ENCODE data around the gene BAZ1B.
"Not testable (repeated sequence)": the region's sequence is repeated elsewhere in the genome, so short reads cannot be mapped to it uniquely, and the experiment has no call there.

The BAZ1B gene

DNA sequence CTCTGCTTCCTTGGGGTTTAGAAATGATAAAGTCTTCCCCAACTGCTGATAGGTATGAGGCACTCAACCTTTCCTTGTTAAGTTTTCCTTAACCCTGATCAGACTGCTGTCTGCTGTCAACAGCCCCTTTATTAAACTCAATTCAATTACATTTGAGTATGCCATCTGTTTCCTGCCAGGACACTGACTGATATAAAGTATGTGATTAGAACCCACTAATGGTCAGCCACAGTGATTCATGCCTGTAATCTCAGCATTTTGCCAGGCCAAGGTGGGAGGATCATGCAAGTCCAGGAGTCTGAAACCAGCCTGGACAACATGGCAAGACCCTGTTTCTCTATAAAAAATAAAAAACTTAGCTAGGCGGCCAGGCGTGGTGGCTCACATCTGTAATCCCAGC, 18.1 kb downstream of the BAZ1B start:
- no peak for DNase-seq

DNA sequence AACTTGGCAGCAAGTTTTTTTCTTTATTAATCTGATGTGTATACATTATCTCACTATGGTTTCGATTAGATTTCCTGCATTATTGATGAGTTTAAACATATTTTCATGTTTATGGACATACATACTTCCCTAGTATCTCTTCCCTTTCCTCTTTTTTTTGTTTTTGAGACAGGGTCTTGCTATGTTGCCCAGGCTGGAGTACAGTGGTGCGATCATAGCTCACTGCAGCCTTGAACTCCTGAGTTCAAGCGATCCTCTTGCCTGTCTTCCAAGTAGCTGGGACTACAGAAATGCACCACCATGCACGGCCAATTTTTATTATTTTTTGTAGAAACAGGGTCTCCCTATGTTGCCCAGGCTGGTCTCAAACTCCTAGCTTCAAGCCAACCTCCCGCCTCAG, 18.9 kb downstream of the BAZ1B start:
- DNase-seq = no peak

DNA sequence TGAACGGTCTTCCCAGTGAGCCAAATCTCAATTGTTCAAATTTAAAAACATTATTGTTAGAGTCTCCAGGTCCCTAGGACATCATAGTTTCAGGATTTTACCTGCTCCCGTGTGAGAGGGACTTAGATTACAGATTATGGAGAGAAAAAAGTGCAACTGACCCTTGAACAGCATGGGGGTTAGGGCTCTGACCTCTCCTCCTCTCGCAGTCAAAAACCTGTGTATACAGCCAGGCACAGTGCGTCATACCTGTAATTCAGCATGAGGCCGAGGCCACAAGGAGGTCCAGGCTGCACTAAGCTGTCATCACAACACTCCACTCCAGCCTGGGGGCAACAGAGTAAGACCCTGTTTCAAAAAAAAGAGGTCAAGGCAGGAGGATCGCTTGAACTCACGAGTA, 25.5 kb downstream of the BAZ1B start:
- no peak for DNase-seq

DNA sequence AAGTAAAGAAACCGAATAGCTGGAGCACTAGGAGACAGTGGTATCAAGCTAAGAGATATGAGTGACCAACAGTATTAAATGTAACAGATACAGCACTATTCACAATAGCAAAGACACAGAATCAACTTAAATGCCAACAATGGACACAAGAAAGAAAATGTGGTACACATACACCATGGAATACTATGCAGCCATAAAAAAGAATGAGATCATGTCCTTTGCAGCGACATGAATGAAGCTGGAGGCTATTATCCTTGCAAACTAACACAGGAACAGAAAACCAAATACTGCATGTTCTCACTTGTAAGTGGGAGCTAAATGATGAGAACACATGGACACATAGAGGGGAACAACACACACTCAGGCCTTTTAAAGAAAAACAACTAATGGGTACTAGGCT, 26.6 kb downstream of the BAZ1B start:
- DNase-seq = not testable (repeated sequence)

DNA sequence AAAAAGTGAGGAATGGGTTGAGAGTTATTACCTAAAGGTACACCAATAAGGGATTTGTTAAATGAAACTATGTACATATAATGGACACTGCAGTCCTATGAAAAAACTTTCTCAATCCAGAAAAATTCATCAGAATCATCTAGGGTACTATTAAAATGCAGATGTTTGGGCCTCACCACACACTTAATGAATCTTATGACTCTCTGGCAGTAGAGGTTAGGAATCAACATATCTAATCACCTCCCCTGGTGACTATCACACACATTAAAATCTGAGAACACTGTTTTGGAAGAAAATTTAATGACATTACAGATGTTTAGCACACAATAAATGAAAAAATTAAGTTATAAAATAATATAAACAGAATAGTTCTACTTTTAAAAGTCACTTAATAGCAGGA, 32.1 kb downstream of the BAZ1B start:
- no peak for DNase-seq

DNA sequence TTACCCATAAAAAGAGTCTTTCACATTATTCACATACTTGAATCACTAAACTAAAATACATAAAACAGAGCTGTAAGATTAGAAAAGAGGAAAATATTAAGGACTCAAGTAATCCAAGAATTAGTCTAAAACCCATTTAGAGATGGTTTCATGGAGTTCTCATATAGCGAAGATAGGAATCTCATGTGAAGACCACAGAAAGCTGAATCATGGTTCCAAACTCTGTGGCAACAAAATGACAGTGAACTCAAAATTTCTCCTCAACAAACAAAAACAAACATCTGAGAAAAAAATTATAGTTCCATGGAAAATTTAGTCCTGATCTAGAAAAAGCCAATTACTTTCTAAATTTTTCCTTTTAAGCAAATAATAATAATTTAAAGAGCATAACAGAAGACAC, 34.6 kb downstream of the BAZ1B start:
- DNase-seq = no peak

DNA sequence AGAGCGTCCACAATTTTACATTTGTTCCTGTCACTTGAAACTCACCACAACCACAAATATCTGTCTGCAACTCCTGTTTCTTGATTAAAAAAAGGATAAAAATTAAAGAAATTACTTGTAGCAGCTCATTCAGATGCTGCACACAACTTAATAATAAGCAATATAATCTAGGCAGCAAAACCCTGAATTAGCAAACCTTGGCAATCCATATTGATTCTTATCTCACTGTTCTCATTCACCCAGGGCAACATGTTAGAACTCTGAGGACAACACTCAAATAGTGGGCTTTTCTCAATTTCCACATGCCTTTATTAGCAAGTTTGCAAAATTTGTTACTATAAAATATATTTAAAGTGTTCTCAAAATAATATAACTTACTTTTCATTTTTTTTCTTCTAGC, 38.9 kb downstream of the BAZ1B start:
- no peak for DNase-seq

DNA sequence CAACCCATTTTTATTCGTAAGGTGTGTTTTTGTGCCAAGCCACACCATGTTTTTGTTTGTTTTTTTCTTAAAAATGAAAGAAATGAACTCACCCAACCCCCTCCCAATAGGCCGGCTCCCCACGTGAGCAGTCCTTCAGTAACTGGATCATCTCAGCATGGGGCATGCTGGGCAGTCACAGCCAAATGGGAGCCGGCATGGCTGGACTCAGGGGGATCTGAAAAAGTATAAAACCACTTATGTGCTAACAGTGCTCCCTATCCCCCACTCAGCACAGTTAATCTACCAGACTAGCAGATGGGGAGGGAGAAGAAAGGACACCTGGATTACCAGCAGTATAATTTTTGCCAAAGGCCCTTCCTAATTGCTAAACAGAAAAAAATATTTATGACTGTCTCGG, 39.3 kb downstream of the BAZ1B start:
- DNase-seq = no peak

DNA sequence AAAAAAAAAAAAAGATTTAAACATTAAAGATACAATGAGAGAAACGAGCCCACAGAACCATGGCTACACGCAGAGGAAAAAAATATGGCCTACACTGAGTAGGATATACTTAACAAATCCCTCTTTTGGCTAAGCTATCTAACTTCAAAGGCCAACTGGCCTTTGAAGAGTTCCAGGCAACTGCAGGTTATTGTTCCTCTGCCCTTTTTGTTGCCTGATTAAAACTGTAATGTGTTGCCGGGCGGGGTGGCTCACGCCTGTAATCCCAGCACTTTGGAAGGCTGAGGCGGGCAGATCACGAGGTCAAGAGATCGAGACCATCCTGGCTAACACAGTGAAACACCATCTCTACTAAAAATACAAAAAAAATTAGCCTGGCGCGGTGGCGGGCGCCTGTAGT, 40.6 kb downstream of the BAZ1B start:
- DNase-seq = not testable (repeated sequence)

DNA sequence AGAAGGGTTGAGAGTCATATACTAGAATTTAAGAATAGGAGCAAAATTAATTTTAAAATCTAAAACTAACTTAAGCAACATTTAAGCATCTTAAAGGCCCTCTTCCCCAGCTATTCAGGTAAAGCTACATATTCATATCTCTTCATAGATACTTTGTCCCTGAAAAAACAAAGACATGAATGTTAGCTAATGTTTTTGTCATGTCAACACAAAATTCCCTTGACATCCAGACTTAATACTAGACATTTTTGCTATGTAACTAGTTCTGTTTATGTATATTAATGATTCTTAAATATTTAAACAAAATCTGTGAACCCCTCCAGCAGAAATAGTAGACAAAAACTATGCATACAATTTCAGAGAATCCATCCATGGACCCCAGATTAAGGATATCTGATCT, 43.5 kb downstream of the BAZ1B start:
- DNase-seq = no peak

DNA sequence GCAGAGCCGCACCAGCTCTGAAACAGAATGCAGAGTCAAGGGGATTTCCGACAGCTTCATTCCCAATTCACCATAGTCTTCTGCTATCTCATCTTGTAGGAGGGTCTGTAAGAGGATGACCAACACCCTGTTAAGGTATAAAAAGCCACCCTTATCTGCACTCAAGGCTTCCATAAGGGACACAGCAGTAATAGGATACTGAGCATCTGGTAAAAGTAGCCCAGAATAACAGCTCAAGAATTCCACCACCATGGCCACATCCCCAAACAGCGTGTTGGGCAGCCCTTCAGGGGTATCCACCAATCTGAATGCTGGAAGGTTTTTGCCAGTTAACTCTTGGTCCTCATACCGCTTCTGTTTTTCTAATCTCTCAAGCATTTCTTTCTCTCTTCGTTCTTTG, 44.7 kb downstream of the BAZ1B start:
- DNase-seq = no peak

DNA sequence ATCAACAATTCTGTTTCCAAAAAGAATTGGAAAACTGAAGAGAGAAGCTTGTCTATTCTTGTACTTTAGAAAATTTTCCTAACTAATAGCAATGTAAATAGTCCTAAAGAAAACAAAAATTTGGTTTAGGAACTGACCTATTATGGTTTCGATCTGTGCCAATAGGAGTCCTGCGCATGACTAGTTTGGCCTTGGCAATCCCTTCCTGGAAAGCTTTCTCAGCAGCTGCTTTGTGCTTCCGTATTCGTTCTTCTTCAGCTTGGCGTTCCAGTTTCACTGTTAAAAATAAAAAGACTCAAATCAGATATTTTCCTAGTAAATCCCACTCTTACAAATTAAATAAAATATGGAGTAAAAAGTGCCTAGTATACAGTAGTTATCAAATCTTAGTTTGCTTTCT, 51.9 kb downstream of the BAZ1B start:
- no peak for DNase-seq

DNA sequence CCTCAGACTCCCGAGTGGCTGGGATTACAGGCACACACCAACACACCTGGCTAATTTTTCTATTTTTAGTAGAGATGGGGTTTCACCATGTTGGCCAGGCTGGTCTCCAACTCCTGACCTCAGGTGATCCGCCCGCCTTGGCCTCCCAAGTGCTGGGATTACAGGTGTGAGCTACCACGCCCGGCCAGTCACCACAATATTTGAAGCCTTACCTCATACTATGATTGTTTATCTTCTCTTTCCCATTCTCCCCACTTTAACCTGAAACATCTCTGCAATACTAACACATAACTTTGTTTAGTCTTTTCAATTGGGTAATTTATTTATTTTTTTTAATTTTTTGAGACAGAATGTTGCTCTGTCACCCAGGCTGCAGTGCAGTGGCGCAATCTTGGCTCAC, 55.0 kb downstream of the BAZ1B start:
- DNase-seq = not testable (repeated sequence)

DNA sequence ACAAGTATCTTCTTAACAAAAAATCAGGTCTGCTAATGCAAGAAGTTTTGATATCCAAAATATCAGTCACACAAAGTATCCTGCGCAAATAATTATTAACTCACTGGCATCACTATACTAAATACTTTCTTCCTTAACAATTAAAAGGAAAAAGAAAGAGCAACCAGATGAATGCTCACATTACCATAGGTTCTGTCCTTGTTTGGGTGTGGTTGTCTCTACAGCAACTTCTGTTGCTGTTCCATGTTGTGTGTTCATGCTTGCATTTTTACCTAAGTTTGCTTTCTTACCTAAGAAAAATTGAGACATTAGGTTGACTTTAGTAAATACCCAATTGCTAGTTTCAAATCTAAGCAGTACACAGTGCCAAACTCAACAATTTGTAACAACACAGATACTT, 56.0 kb downstream of the BAZ1B start:
- DNase-seq = no peak

DNA sequence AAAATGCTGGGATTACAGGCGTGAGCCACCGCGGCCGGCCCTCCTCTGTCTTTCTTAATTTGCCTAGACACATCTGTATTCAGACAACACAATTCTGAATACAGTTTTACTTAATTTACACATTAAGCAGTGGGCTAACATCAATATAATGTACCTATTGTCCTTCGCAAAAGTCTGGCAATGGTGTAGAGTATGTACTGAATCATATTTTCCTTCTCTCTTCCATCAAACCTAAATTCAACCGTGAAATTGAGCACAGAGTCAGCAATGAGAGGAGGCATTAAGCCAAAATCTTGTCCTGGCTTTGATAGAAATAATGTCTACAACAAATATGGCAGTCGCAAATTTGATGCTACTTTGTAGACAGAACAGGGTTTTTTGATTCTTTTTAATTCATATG, 58.1 kb downstream of the BAZ1B start:
- DNase-seq = no peak

DNA sequence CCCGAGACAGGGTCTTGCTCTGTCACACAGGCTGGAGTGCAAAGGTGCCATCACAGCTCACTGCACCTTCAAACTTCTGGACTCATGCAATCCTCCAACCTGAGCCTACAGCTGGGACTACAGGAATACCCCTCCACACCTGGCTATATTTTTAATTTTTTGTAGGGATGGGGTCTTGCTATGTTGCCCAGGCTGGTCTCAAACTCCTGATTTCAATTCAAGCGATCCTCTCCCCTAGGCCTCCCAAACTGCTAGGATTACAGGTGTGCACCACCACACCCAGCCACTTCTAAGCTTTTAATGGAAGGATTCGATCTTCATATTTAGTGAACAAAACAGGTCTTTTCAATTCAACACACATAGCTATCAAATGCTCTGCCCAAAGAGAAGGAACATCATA, 58.8 kb downstream of the BAZ1B start:
- DNase-seq = no peak

DNA sequence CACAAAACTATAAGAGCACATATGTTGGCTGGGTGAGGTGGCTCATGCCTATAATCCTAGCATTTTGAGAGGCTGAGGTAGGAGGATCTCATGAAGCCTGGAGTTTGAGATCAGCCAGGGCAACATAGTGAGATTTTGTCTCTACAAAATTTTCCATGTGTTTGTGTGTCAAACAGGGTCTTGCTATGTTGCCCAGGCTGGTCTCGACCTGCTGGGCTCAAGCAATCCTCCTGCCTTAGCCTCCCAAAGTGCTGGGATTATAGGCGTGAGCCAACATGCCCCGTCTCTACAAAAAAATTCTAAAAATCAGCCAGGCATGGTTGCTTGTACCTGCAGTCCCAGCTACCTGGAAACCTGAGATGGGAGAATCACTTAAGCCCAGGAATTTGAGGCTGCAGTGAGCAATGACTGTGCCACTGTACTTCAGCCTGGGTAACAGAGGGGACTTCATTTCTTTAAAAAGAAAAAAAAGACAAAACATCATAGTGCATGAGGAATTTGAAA, 60.3 kb downstream of the BAZ1B start:
- DNase-seq = no peak

DNA sequence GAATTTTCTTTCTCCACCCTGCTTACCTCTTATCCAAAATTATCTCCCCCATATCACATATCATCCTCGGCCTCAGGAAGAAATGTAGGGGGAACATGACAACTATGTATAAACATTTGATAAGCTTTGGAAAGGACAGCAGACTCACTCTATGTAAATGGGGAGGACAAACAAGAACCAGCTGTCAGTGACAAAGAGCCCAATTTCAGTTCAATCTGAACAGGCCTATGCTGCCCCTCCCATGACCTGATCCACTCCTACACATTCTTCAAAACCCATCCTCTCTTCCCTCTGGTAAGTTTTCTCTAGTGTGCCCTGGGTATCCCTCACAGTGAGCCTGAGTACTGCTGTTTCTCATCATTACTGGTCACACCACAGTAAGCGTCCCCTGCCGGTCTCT, 67.7 kb downstream of the BAZ1B start:
- DNase-seq = no peak

DNA sequence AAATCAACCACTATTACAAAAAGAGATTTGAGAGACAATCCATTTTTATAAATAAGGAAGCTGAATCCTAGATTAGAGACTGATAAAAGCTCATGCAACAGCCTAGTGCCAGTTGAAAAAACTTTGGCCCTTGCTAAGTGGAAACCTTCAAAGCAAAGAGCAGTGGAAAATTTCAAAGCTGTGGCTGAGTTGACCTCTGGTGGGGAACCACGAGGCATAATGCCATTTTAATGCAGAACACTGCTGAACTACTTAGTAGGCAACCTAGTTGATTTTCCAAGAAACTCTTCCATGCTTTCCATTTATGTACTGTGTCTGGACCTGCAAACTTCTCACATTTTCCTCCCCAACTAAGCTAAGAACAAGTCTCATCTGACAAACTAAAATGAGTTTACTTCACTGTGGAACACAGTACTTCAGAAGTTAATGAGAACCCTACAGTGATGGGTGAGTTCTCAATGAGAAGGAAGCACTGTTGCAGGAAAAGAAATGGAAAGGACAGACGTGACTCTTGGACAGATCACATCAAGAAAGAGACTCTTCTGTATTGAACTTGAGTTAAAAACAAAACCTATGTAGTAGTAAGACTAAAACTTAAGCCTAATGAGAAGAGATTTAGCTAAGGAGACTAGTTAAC, 69.0 kb downstream of the BAZ1B start:
- no peak for DNase-seq

DNA sequence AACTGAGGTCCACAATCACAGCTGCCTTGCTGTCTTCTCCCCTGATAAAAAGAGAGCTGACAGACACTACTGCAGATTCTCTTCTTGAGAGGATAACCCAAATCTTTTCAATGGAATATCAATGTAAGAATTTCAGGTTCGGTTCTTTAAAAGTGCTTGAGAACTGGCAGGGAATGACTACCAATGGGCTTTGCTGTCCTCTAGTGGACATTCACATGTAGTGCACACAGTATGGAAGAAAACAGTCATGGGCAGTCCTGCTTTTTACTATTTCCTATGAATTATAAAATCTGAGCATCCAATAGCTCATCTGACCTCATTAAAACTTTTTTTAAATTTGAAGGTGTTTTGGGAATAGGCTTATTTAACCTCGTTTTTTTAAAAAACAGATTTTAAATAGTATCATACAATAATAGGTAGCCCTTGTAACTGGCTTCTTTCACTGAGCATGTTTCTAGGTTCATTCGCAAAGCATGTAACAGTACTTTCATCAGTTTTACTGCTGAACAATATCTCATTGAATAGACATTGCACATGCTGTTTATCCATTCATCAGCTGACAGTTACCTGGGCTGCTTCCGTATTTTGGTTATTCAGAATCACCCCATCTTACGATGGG, 70.2 kb downstream of the BAZ1B start:
- peak; percentile 41 for DNase-seq

DNA sequence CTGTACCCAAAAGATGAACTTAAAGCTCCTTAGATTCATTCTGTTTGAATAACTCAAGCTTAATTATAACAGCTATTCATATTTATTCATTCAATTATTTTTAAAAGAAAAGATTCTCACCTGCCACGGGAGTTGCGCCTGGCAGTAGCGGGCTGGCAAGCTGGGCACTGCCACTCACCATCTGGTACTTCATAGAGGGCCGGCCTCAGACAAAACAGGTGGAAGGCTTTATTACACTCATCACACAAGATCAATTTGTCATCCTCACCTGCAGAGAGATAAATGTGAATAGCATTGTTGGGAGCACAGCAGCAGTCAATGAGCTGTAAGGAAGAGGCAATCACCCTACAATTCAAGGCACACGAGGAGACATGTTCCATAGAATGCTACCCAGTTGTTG, 72.7 kb downstream of the BAZ1B start:
- no peak for DNase-seq

DNA sequence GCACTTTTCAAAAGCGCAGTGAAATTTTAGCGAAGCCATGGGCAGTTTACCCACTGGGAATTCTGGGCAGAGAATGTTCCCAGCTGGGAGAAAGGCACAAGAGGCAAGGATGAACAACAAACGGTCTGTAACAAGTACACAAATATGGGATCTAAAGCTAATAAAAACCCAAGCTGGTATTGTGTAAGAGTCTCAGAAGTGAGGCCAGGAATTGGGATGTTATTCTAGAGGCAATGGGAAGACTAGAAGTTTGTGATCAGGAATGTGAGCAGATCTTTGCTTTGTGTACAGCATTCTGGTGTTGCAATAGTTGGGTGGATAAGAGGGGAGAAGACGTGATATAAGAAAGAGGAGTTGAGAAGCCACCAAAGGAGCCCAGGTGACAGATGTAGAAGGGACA, 73.5 kb downstream of the BAZ1B start:
- DNase-seq = no peak

DNA sequence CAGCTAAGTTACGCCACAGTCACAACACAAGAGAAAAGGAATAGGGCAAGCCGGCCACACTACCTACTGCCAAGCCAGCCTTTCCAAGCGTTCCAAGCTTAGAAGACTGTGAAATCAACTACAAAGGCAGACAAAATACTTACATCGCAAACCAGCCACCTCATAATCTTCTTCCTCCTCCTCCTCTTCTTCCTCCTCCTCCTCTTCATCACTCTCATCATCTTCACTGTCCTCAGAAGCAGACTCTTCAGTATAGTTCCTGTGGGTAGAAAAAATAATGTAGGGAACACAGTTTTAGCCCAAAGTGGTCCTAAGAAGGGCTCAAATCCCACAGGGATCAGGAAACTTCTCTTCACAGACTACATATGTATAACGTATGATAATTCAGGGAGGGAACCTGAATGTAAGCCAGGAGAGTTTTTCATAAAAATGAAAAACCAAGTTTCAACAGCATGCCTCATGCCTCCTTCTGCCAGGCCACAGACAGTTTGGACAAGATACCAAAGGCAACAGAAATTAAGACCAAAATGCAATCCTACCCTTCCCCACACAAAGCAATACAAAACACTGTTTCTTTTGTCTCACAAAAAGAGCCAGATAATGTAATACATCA, 74.9 kb downstream of the BAZ1B start:
- DNase-seq = no peak

DNA sequence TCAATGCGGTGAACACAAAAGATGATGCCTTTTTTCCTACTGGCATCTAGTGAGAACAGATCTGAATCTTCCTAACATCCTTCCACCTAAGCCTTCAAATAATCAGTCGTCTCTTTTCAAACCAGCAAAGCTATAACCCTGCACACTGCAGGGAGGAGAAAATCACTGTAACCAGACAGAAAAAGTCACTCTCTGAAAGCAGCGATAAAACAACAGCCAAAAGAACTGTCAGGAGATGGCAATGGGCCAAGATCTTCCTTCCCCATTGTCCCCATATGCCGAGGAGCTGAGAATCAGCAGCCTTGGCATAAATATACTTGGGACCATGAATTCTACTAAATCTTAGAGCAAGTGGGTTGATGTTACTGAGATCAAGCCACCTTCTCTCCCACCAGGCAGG, 75.4 kb downstream of the BAZ1B start:
- DNase-seq = no peak

Measured in CD4-positive, alpha-beta T cell treated with Interleukin-17A for 4 hours (primary cell).